Upper lobe of left lung (tissue), 6 donors: Measurements from ENCODE around the gene RTCB. TPM values are rescaled to one million over a fixed set of nuclear protein-coding genes. Genes with fewer than 3 reads are reported as not detected.

Source experiments
- ATAC-seq, 2 donors: fragments of 200-7000 bp; cut with Tn5 transposase; one replicate each; pipeline ENCODE4 v1.9.1; 2022; ENCODE audit warnings: mild to moderate bottlenecking in 2 of 2, moderate library complexity in 2 of 2; ENCODE audit not compliant: low FRiP score in 2 of 2
- DNase-seq, 2 donors: peaks; one replicate each; pipeline ENCODE4 v3.0.0-alpha.2; 2019 to 2020
- H3K27ac ChIP-seq, 4 donors: fragments of 200-600 bp; sonication (generic); one replicate each; pipeline ENCODE4 v1.5.1; 2016 to 2019
- H3K27me3 ChIP-seq, 4 donors: fragments of 200-600 bp; sonication (generic); one replicate each; pipeline ENCODE4 v1.5.1; 2017 to 2019
- H3K36me3 ChIP-seq, 4 donors: fragments of 200-600 bp; sonication (generic); one replicate each; pipeline ENCODE4 v1.5.1; 2016 to 2019
- H3K4me1 ChIP-seq, 4 donors: fragments of 200-600 bp; sonication (generic); one replicate each; pipeline ENCODE4 v1.5.1; 2018 to 2019
- H3K4me3 ChIP-seq, 4 donors: fragments of 200-600 bp; sonication (generic); one replicate each; pipeline ENCODE4 v1.5.1; 2017 to 2019; ENCODE audit warnings: mild to moderate bottlenecking in 2 of 4, moderate library complexity in 1 of 4
- H3K9me3 ChIP-seq, 4 donors: fragments of 200-600 bp; sonication (generic); one replicate each; pipeline ENCODE4 v1.5.1; 2018 to 2019
- CTCF ChIP-seq, 6 experiments: fragments of 450-650 bp in 4 of 6; fragments of 200-600 bp in 2 of 6; sonication (generic) in 2 of 6; IDR thresholded peaks; one replicate each; pipeline ENCODE4 v1.5.1; 2016 to 2019; ENCODE audit warnings: antibody characterized with exemption in 6 of 6
- EP300 ChIP-seq, 4 donors: sonication (generic); formaldehyde crosslinking; IDR thresholded peaks; one replicate each; pipeline ENCODE4 v1.5.1; 2017; ENCODE audit warnings: antibody characterized with exemption in 4 of 4, control low read depth in 2 of 4
- POLR2A ChIP-seq, 4 donors: fragments of 450-650 bp; IDR thresholded peaks; one replicate each; pipeline ENCODE4 v1.5.1; 2016 to 2017; ENCODE audit warnings: antibody characterized with exemption in 4 of 4, mild to moderate bottlenecking in 2 of 4
- POLR2AphosphoS5 ChIP-seq, 2 donors: sonication (generic); formaldehyde crosslinking; IDR thresholded peaks; one replicate each; pipeline ENCODE4 v1.5.1; 2017; ENCODE audit warnings: antibody characterized with exemption in 2 of 2
- WGBS, 2 donors: methylation state at CpG; one replicate each; pipeline ENCODE4 v1.1.5; 2017 to 2018; 5-methylcytosine and 5-hydroxymethylcytosine counted together
- total RNA-seq, 6 donors: library from RNA; depleted of rRNA in 4 of 6; stranded (reverse); fragments of >200 nt in 4 of 6; gene quantifications; one replicate each; pipeline versions ENCODE4 v1.1.0 to v1.2.1, GENCODE V29; 2016 to 2021
- donor health status: DM: no; HTN: no; CAD: no; lungs with moderate emphysema.
- donor health status: DM: no; HTN: yes; CAD: no; lungs with severe emphysema.

Gene RTCB
- total RNA-seq, 6 donors from 2014 or later = 45.3 to 71.4 (median 63.7) TPM

- no peak overlapping the region for H3K4me3 ChIP-seq
- DNase-seq (no peak), ATAC-seq (no peak)
- H3K27ac ChIP-seq = no peak overlapping the region
- H3K27me3 ChIP-seq = no peaks in the 10 kb centered on the region
- H3K36me3 ChIP-seq = peaks cover 43 to 93% (median 72%) of the 10 kb centered on the region in 4 donors
- no peaks in the 10 kb centered on the region for H3K9me3 ChIP-seq
- TF ChIP-seq POLR2A (IDR thresholded peaks at IDR 0.05) (no peak), EP300 (IDR thresholded peaks at IDR 0.05) (no peak)
- 83 to 90% methylated on average over 4 of the region's 4 CpGs for WGBS, 2 donors
- no peaks in the 10 kb centered on the region for H3K4me1 ChIP-seq
Measured at GRCh38 chr22:32389685-32390084, 22.4 kb downstream of the RTCB start.

GRCh38 chr22:32385681-32386080, 26.4 kb downstream of the RTCB start:
- Histone ChIP-seq H3K4me1 (no peaks in the 10 kb centered on the region), H3K9me3 (no peaks in the 10 kb centered on the region), H3K27ac (no peak overlapping the region), H3K4me3 (no peak overlapping the region), H3K36me3 (peaks cover 15 to 53% (median 37%) of the 10 kb centered on the region in 4 donors), H3K27me3 (no peaks in the 10 kb centered on the region)
- ATAC-seq = no peak
- TF ChIP-seq POLR2A (IDR thresholded peaks at IDR 0.05) (no peak), EP300 (IDR thresholded peaks at IDR 0.05) (no peak), POLR2AphosphoS5 (IDR thresholded peaks at IDR 0.05) (no peak), CTCF (IDR thresholded peaks at IDR 0.05) (no peak)
- 100% methylated on average over 1 of the region's 1 CpG; no CpG with 5 or more reads in 1 of the 2 donors for WGBS, 2 donors
- DNase-seq = no peak

- Histone ChIP-seq H3K27ac (no peak overlapping the region), H3K36me3 (peaks cover 0 to 9% (median 3%) of the 10 kb centered on the region in 4 donors), H3K27me3 (no peaks in the 10 kb centered on the region), H3K9me3 (no peaks in the 10 kb centered on the region), H3K4me3 (no peak overlapping the region), H3K4me1 (no peaks in the 10 kb centered on the region)
- TF ChIP-seq EP300 (IDR thresholded peaks at IDR 0.05) (no peak), POLR2A (IDR thresholded peaks at IDR 0.05) (no peak), CTCF (IDR thresholded peaks at IDR 0.05) (no peak)
- DNase-seq = no peak
- ATAC-seq = no peak
- WGBS, 2 donors = 65 to 66% methylated on average over 5 of the region's 5 CpGs
Measured at GRCh38 chr22:32380991-32381390, 31.1 kb downstream of the RTCB start.

- H3K36me3 ChIP-seq = no peaks in the 10 kb centered on the region
- H3K4me1 ChIP-seq = no peaks in the 10 kb centered on the region
- H3K9me3 ChIP-seq = no peaks in the 10 kb centered on the region
- H3K27ac ChIP-seq = no peak overlapping the region
- ATAC-seq (peak in 1 of 2 donors; percentile 36), DNase-seq (no peak)
- no peak overlapping the region for H3K4me3 ChIP-seq
- H3K27me3 ChIP-seq = no peaks in the 10 kb centered on the region
- TF ChIP-seq CTCF (IDR thresholded peaks at IDR 0.05) (peak; percentile 11 to 56 (median 44)), POLR2AphosphoS5 (IDR thresholded peaks at IDR 0.05) (no peak)
- 63 to 68% methylated on average over 3 of the region's 4 CpGs for WGBS, 2 donors
Measured at GRCh38 chr22:32378707-32379272, 33.3 kb downstream of the RTCB start.

GRCh38 chr22:32376681-32377080, 35.4 kb downstream of the RTCB start:
- TF ChIP-seq POLR2A (IDR thresholded peaks at IDR 0.05) = no peak
- no peak for TF ChIP-seq POLR2AphosphoS5 (IDR thresholded peaks at IDR 0.05)
- no peak for TF ChIP-seq CTCF (IDR thresholded peaks at IDR 0.05)
- Histone ChIP-seq H3K4me1 (no peaks in the 10 kb centered on the region), H3K36me3 (no peaks in the 10 kb centered on the region), H3K27me3 (no peaks in the 10 kb centered on the region), H3K9me3 (no peaks in the 10 kb centered on the region), H3K4me3 (no peak overlapping the region), H3K27ac (no peak overlapping the region)
- ATAC-seq (peak in 1 of 2 donors; percentile 13), DNase-seq (no peak)
- 84 to 87% methylated on average over 4 to 5 of the region's 5 CpGs for WGBS, 2 donors
